ENCODE data around the gene TIGD3.

The TIGD3 gene

DNA sequence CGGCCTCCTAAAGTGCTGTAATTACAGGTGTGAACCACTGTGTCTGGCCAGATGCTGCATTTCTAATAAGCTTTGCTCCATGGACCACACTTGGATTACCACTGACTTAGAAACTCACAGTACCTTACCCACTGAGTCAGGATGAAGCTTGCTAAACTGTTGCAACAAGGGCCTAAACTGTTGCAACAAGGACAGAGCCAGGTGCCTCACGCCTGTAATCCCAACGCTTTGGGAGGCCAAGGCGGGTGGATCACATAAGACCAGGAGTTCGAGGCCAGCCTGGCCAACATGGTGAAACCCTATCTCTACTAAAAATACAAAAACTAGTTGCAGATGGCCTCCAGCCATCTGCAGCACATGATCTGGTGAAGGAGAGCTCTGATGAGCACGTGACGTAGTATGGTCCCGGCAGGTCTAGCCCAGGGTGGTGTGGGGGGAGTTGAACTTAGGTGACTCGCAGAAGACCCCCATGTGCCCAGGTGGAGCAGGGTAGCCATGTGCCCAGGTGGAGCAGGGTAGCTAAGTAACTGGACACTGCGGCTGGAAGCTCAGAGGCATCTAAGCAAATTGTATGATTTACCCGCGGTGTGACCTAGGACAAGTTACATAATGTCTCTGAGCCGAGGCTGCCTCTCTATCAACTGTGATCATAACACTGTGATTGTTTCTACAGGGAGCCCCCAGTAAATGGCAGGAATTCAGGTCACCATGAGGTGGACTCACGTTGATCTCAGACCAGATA lies 19.5 kb downstream of the TIGD3 start:
- DNase-seq: no peak

DNA sequence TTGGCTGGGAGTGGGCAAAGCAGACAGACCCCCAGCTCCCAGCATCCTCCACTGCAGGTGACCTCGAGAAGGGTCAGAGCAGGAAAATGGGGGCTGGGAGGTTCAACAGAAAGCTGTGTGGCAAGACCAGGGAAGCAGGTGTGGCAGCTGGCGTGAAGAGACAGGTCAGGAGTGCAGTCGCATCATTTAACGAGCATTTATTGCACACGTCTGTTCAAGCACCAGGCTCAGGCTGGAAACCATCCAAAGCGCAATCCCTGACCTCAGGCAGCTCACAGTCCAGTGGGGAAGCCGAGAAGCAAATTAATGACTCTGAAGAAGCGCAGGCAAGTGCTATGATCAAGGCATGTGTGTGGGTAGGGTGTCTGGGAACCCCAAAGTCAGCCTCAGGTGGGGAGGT lies 20.5 kb downstream of the TIGD3 start:
- DNase-seq: no peak

DNA sequence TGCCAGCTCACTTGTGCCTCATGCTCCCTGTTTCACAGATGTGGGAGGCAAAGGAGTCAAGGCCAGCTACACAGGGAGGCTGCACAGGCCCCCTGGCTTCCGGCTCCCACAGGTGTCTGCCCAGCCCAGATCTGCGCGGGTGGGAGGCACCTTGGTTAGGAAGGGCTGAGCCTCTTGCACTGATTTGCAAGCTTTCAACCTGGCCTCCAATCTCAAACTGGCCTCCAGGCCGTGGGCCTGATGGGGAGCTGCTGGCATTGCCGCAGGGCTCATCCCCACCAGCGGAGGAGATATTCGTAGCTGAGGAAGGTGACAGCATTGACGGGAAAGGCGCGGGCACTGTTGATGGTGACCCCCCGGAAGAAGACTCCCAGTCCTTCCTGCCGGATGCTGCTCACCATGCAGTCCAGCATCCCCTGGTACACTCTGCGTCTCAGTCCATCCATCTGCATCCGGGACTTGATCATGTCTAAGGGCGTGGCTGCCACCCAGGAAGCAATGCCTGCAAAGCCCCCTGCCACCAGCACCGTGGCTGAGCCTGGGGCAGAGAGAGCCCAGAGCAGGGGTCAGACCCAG lies 21.7 kb downstream of the TIGD3 start:
- no peak for DNase-seq

DNA sequence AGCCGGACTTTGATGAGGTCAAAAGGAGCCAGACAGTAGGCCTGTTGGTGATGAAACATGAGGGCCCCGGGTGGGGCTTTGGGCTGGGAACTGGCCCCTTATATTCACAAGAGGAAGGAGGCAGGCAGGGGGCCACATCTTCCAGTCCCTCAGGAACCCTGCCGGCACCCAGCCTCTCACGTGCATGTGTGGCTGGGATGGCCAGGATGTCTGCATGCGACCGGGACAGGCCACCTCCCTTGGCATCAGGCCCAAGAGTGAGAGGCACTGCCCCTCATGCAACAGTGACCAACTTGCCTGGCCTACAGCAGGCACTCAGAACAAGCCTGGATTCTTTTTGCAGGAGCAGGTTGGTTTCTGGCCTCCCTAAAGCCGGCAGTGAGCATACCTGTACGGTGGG lies 22.5 kb downstream of the TIGD3 start:
- no peak for DNase-seq

DNA sequence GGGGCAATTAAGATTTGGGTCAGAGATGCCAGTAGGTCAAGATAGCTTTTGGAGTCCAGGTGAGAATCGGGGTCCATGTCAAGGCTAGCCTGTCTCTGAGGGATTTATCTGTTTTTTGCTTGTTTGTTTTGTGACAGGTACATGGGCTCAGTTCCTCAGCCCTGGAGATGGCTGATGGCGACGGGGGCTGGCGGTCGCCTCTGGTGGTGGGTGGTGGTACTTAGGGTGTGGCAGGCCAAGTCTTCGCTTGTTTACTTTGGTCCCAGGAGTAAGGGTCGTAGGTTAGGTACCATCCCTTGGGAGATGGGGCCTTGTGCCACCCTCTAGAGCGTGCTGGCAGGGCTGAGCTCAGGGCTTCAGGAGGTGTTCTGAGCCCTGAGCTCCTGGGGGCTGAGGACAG lies 23.2 kb downstream of the TIGD3 start:
- no peak for DNase-seq

DNA sequence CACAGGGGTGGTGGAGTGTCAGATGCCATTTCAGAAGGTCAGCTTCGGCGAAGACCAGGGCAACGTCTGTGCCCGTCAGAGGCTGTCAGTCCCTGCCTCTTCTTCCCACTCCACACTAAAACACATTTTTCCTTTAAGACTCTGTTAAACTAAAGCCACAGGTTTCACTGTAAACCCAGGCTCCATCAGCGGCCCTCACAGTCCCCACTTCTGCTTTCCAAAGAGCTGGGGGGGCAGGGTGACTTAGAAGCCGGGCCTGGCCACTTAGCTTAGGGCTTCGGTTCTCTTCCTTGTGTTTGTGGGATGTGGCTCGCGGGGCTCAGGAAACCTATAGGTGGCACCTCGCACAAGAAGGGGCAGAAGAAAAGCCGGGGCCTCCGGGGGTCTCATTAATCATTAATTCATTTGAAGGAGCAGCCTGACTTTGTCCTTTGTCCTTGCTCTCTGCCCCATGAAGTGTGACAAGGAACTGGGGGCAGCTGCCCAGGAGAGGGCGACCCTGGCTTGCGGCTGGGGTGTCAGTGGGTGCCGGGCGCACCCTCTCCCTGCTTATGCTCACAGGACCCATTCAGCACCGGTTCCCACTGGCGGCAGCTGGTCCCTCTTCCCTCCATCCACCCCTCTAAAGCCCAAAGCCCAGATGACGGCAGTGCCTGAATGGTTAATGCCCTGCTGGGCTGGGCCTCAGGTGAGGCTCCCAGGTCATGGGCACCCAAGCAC lies 23.8 kb downstream of the TIGD3 start:
- DNase-seq: no peak

DNA sequence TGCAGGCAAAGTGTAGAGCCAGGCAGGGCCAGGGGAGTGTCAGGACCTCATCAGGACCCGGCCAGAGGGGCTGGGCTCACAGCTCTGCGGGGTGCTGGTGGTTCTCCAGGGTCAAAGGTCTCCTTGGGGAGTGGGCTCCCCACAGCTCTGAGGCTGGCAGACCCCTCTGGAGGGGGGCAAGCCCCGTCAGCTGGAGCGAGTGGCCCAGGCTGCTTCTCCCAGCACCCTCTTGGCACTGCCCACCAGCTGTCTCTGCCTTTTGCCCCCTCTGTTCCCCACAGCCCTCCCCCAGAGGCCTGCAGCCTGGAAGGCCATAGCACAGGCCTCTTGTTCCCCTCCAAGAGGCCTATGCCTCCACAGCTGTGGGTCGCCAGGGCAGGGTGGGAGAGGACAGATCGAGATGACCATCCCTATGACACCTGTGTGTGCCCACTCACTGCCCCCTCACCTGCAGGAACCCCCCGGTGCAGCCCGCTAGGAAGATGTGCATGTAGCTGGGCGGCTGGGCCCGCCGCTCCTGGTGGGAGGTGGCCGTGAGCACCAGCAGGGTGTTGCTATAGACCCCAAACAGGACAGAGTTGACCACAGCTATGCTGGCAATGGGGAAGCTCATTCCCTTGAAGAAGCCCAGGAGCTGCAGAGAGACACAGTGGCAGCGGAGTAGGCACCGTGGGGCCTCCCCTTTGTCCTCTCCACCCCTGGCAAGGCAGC lies 24.5 kb downstream of the TIGD3 start:
- no peak for DNase-seq

DNA sequence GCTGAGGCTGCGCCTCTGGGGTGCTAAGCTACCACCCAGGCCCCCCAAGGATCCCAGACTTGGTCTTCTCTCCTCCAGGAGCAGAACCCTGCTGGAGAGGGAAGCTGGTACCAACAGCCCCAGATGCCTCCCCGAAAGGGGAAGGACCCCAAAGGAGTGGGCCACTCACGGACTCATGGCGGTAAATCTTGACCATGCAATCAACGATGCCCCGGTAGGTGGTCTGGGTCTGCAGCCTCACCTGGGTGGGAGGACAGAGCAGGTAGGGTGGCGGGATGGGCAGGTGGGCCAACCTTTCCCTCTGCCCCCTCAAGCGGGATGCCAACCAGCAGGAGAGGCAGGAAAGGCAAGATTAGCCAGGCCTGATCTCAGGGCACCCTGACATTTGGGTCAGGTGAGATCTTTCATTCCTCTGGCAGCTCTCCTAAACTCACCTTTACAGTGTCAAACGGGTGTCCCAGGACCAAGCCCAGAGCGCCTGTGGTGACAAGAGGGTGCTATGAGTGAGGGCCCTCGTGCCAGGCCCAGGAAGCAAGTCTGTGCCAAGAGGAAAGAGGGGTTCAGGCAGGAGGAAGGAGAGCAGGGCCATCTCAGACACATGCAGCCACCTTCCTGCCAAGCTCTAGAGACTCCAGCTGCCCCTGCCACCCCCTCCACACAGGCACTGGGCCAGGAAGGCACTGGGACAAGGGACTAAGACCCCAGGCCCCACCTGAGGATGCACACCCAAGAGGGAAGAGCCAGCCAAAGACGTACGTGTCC lies 25.3 kb downstream of the TIGD3 start:
- DNase-seq: no peak

DNA sequence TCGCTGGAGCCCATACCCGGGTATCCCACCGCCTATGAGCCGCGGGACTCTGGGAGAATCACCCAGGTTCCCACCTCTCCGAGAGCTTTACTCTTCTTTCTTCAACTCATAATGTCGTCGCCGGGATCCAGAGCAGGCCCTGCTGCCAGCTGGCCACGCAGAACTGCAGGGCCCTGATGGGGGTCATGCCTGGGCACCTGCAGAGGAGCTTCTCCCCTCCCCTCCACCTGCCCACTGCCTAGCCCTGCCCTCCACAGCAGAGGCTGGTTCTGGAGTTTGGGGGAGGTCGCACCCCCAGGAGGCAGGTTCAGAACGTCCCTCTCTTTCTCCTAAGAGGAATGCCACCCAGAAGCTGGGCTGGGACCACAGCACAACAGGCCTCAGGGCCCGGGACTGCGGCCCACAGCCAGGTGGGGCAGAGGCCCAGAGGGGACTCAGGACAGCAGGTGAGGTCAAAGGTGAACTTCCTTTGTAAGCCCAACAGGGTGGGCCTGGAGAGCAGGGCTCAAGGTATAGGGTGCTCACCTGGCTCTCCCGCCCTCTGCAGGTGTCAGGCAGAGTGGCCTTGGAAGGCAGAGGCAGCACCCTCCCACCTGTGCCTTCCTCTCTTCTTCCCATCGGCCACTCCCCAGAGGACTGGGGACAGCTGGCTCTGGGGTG lies 26.0 kb downstream of the TIGD3 start:
- no peak for DNase-seq

DNA sequence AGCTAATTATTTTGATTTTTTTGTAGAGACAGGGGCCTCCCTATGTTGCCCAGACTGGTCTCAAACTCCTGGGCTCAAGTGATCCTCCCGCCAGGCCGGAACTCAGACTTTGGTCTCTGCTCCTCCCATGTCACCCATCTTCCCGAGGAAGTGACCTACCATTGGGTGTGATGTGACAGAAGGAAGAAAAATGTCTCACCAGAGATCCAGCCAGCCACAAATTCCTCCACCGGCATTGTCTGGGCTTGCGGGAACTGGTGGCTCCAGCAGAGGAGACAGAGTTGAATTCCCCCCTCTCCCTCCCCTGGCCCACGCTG lies 27.1 kb downstream of the TIGD3 start:
- DNase-seq: no peak

DNA sequence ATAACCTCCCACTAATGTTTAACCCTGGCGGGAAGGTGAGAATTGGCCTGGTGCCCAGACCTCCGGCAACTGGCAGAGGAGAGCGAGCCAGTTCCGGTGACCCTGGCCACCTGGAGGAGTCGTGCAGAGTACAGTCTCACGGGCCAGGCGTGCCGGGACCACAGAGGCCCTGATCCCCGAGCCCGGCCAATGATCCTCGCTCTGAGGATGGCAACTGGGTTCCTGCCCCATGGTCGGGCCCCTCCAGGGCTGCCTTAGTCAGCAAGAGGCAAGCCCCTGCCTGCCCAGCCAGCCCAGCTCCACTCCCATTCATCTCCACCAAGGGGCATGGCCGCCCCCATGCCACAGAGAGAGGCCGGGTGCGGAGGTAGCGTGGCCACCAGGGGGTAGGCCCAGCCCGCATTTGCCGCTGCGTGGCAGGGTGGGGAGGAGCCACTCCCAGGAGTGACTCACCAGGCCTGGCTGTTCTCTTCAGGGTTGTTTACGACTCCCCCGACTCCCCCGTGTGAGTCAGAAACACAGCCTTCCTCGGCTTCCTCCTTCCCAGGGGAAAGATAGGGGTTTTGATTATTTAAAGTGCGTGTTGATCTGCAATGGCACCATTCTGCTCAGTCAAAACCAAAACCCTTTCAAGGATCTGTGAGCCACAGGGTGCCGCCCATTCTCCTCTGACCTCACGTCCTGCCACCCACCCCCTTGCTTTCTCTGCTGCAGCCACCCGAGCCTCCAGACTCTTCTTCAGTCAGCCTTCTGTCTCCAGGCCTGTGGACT lies 27.7 kb downstream of the TIGD3 start, which contains the start of gene SLC25A45:
SLC25A45 (minus strand) TSS at position 614 of the 771 bp plus-strand sequence. CDS start 695 bp downstream, outside the sequence.
- DNase-seq: peak; percentile 23

DNA sequence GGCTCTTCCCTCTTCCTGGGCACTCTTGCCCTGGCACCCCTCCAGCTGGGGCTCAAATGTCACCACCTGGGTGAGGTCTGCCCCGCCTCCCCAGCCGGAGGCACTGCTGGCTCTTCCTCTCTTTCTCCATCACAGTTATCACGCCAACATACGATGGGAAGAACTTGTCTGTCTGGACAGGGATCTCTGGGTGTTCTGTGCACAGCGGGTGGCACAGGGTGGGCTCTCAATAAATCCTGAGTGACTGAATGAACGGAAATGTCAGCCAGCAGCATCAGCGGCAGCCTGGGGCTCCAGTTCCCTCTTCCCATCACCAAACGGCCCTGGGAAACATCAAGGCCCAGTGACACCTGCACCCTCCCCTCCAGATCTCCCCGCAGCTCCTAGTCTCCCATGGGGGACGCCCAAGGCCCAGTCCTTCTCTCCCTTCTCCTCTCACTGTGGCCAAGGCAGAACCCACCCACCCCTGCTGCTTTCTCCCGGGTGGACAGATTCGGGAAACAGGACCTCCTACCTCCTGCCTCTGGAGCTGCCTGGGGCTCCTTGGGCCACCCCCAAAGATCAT lies 28.3 kb downstream of the TIGD3 start:
- no peak for DNase-seq

DNA sequence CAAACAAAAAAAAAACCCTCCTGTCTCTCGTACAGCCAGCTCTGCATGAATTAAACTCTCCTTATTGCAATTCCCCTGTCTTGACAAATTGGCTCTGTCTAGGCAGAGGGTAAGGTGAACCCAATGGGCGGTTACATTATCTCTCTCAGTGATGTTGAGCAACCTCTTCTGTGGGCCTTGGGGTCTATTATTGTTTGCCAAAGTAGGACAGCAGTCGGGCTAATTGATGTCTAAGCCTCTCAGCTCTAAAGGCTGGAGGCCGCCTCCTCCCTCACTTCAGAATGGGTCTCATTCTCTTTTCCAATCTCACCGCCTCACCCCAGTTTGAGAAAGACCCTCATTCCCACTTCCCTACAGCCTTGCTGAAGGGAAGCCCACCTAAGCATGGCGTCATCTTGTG lies 29.2 kb downstream of the TIGD3 start:
- no peak for DNase-seq

DNA sequence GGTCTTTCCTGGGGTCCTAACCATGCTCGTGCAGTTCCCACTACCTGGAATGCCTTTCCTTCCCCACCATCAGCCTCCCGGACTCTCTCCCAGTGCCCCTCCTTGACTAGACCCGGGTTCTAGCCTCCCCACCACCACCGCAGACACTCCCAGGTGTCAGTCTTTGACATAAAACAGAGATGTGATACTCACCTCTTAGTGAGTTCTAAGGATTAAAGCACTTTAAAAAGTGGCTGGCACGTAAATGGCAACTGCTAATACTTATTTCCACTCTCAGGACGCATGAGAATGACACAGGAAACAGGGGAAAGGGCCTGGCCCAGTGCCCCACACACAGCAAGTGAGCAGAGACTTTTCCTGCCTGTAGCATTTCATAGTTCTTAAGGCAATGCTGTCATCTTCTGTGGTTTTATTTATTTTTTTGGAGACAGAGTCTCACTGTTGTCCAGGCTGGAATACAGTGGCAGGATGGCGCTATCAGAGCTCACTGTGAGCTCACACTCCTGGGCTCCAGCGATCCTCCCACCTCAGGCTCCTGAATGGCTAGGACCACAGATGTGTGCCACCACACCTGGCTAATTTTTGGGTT lies 29.8 kb downstream of the TIGD3 start:
- no peak for DNase-seq

DNA sequence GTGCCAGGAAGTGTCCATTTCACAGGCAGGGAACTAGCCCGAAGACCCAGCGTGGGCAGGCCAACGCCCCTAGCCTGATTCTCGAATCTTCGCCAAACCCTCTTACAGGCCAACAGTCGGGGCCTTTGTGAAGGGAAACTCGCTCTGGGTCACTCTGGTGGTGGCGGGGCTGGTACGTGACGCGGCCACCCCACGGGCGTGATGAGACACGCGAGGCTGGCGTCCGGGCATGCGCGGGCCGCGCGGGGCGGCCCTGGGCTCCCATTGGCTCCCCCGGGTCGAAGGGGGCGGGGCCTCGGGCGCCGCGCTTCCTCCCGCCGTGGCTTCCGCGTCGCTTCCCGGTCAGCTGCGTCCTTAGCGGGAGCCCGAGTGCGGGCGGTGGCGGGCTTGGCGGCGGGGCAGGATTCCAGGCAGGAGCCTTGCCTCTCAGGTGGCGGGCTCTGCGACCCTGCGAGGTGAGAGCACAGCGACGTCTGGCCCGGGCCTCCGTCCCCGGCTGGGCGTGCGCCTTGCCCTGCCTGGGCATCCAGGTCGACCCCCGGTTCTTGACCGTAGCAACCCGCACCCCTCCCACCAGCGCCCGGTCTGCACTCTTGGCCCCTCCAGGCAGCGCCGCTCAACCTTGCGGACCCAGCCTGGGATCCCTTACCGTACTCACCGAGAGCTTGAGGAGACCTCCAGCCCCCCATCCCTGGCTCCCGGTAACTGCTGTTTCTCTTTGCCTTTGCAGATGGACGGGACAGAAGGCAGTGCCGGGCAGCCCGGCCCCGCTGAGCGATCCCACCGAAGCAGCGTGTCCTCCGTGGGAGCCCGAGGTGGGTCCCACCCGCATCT lies 32.0 kb downstream of the TIGD3 start, which contains the start of gene FRMD8:
FRMD8 (plus strand) TSS at position 331 of the 834 bp plus-strand sequence; CDS start at position 731, 400 bp downstream.
- DNase-seq: peak; percentile 9

DNA sequence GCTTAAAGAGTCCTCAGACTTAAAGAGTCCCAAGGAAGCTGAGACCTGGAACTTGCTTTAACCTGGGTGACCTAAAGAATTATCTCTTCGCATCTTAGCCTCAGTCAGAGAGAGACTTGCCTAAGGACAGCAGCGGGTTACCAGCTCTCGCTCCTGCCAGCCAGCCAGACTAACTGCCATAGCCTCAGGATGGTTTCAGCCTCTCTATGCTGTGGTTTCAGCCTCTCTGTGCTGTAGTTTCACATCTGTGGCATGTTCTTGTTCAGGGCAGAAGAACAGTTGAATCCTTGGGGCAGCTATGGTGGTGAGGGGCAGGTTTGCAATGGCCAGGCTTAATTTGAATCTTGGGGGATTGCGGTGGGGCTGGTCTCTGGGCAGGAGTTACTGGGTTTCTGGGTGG lies 34.2 kb downstream of the TIGD3 start:
- DNase-seq: no peak

DNA sequence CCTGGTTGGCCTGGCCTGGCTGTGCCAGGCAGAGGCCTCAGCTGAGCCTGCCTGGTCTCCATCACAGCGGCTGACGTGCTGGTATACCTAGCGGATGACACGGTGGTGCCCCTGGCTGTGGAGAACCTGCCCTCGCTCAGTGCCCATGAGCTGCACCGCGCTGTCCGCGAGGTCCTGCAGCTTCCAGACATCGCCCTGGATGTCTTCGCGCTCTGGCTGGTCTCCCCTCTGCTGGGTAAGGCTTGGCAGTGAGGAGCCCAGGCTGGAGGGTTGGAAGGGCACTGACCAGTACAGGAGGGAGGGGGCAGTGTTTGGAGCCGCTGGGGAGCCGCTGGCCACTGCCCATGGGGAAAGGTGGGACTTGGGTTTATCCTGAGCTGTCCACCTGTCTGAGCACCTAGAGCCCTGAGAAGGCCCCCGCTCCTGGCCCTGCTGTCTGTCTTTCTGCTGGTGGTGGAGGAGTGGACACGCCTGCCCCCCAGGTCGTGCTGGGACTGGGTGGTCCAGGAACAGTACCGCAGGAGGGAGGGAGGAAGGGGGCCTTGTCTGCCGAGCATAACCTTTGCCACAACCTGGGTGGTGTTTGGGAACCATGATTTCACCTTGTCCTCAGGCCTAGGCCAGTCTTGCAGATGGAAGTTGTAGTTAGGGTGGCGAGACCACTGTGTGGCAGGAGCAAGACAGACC lies 34.9 kb downstream of the TIGD3 start:
- no peak for DNase-seq

DNA sequence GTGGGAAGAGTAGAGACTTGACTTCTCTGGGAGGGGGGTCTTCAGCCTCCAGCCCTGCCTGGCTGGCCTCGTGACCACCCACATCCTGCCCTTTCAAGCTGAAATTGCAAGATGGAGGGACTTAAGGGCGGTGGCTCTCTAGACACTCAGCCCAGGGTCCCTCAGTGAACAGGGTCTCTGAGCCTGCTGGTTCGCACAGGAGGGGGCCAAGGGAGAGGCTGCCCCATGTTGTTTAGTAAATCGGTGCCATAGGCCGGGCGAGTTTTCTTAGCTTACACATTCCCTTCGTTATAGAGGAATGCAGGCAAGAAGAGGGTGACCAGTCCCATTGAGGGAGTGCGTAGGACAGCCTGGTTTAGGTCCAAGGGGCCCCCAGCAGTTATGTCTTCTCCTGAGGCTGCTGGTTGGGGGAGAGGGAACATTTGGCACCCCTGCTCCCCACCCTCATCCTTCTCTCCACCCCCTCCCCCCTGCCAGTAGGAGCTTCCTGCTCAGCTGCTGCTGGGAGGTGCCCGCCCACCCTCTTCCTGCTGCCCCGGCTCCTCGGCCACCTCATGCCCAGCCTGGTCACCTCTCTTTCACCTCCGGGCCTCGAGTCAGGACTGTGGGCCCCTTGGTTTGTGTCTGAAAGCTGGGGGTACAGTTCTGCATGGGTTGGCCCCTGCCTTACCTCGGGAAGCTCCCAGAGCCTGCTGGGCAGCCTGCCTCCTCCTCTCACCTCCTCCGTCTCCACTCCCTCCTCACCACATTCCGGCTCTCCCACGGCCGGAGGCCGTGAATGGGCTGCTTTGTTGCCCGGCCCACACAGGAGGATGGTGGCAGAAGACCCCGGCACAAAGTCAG lies 35.8 kb downstream of the TIGD3 start:
- no peak for DNase-seq

Measured in NCI-H2081 treated with DMSO at 0.1 percent for 48 hours (cell line).